ENCODE data around the gene PACC1.

- TF ChIP-seq CTCF (IDR thresholded peaks at IDR 0.05; ENCODE audit: poor library complexity) (no peak), EZH2 (IDR thresholded peaks at IDR 0.05; ENCODE audit: borderline replicate concordance) (no peak)
Measured at GRCh38 chr1:212366901-212367300, 47.8 kb downstream of the PACC1 start.
